ENCODE data around the gene SLC30A10.

DNA sequence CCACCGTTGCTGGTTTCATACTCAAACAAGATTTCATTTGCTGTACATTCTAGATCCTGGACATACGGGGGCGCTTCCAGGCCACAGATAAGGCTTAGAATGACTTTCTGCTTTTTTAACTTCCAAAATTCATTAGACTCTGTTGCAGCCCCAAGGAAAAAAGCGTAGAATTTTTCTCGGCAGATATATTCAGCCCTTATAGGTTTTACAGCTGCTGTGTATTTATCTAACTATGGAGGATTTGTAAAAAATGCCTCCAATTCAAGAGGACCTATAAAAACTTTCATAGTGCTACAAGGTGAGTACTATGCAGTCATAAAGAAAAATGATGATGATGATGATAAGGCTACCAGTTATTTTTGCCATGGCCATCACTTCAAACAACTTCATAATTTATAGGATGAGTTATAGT, 51.6 kb downstream of the SLC30A10 start:
- TF ChIP-seq, protein P1, sequence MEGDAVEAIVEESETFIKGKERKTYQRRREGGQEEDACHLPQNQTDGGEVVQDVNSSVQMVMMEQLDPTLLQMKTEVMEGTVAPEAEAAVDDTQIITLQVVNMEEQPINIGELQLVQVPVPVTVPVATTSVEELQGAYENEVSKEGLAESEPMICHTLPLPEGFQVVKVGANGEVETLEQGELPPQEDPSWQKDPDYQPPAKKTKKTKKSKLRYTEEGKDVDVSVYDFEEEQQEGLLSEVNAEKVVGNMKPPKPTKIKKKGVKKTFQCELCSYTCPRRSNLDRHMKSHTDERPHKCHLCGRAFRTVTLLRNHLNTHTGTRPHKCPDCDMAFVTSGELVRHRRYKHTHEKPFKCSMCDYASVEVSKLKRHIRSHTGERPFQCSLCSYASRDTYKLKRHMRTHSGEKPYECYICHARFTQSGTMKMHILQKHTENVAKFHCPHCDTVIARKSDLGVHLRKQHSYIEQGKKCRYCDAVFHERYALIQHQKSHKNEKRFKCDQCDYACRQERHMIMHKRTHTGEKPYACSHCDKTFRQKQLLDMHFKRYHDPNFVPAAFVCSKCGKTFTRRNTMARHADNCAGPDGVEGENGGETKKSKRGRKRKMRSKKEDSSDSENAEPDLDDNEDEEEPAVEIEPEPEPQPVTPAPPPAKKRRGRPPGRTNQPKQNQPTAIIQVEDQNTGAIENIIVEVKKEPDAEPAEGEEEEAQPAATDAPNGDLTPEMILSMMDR (conservative IDR thresholded peaks at IDR 0.05 in 1 of 2, IDR thresholded peaks at IDR 0.05 in 1 of 2; ENCODE audit: extremely low read depth in 1 of 2, insufficient read depth in 1 of 2, low read depth in 1 of 2, low read length in 2 of 2), result peak in 1 of 2 donors; percentile 18
- no peak for TF ChIP-seq EZH2 (IDR thresholded peaks at IDR 0.05; ENCODE audit: borderline replicate concordance, low read length)
